Stimulated activated CD4-positive, alpha-beta T cell treated with anti-CD3 and anti-CD28 coated beads, Interleukin-1b, Interleukin-23, amount 100 ng/mL, for 4 hours (primary cell): ENCODE data around the gene C5orf22.
"Not testable (repeated sequence)": the region's sequence is repeated elsewhere in the genome, so short reads cannot be mapped to it uniquely, and the experiment has no call there.

ENCODE experiments used
- DNase-seq, 2 donors: peaks; one replicate each; pipeline ENCODE4 v3.0.0-alpha.2; 2020; ENCODE audit warnings: low read depth in 2 of 2

Gene C5orf22

DNA sequence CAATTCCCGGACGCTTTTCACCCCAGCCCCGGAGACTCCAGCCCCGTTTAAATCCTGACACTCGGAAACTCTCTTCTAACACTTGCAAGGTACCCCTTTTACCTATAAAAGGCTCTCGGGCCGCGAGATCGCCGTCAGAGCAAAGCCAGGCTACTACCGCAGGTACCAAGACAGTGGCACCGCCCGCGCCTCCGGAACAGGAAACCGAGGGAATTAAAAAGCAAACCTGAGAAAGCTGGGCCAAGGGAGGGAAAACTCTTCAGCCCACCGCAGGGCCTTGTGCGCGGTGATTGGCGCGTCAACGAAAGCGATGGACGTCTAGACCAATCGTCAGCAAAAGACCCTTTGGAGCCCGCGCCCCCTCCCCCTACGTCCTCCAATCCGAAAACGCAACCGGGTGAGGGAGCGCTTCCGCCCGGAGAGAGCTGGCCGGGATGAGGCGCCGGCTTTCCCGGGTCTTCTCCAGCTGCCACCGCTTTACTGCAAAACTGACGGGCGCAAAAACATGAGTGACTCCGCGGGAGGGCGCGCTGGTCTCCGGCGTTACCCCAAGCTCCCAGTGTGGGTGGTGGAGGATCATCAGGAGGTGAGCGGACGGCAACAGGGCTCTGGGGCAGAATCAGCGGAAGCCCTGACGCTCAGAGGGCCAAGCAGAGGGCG is at the start of gene C5orf22, which contains the start of gene DROSHA:
C5orf22 (plus strand) TSS at position 414 of the 660 bp plus-strand sequence; CDS start at position 506, 92 bp downstream.
DROSHA (minus strand) TSS at position 206 of the 660 bp plus-strand sequence. CDS start 3,034 bp downstream, outside the sequence.
- DNase-seq, result peak; percentile 84 to 90

DNA sequence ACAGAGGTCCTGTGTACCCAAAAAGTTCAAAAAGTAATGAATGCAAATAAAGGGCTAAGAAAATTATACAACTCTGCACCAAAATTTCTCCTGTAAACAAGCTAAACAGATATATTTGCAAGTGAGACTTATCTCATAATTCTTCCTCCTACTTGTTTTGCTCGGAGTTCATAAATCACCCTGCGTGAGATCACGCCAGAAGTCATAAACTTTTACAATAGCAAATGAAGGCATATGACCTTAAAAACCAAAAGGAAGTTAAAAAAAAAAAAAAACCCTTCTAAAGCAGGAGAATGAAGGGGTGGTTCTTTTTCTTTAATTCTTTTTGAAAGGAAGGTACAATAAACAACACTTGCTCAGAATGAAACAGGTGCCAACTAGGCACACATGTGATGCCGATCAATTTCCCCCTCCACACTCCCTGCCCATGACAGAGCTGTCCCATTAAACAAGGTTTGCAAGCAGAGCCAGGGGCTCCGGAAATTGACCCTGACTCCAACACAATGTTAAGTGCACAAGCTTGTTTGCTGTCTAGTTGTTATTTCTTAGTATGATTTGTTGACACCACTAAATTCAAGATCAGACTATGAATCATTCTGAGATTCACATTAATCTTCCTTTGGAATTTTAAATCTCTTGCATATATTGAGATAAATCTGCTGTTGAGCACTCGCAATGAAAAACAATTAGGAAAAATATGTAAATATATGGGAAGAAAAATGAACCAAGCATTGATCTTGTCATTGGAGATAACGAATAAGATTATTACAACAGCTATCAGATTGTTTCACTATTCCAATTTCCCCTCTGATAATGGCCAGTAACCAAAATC is 46.5 kb upstream of the C5orf22 start:
- no peak for DNase-seq

DNA sequence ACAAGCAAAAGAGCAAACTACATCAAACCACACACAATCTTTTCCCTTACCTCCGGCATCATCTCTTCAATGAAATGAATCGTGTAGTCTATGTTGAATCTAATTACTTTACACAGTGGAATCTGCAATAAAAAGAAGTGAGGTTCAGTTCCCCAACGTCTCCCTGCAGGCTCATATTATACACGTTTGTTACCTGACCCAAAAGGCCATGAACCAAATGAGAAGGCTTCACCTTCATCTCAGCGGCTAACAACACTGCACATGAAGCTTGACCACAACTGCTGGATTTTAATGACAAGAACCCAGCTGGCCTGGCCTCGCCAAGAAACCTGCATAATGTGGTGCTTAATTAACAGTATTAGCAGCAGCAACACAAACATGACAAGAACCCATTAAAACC is 45.7 kb upstream of the C5orf22 start:
- no peak for DNase-seq

DNA sequence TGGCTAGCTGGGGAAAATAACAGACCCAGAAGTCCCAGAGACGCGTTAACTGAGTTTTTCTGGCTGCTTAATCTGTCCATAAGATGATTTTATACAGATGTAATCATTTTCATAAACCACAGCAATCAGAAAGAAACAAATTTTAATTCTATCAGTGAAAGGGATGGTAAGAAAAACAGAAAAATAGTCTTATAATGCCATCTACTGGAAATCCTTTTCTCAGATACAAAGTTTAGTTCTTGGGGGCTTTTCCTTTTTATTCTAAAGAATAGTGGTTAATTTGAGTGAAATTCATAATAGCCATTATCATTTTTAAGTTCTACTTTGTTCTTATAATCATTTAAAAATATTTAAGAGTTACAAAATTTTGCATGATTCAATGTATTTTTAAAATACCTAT is 44.6 kb upstream of the C5orf22 start:
- no peak for DNase-seq

DNA sequence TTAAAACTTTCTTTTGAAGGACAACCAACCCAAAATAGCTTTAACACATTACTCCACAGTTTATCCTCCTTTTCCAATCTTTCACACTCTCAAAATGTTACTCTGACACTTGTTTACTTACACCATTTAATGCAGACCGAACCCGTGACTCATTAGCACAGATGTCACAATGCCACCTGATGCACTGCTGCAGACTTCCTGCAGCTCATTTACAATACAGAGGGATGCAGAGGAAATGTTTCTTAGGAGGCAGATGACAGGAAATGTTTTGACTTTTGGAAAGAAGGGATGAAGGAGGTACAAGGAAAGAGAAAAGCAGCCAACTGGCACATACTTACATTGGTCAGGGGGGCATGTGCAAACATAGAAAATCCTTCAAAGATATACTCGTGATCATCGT is 39.2 kb upstream of the C5orf22 start:
- no peak for DNase-seq

DNA sequence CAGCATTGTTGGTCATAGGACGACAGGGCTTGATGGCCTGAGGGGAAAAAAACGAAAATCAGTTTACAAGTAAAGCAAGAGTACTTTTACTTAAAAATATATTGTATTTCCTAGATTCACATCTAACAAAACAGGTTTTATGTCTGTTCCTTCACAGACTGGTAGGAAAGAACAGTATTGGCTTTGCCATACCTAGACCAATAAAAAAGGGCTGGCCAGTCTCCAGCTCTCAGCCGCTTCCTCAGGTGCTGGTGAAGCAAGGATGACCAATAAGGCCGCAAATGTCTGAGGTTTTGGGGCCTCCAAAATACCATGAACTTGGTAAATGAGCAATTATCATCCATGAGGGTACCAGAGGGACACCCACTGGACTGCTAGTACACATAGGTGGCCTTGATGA is 36.8 kb upstream of the C5orf22 start:
- DNase-seq, result no peak

DNA sequence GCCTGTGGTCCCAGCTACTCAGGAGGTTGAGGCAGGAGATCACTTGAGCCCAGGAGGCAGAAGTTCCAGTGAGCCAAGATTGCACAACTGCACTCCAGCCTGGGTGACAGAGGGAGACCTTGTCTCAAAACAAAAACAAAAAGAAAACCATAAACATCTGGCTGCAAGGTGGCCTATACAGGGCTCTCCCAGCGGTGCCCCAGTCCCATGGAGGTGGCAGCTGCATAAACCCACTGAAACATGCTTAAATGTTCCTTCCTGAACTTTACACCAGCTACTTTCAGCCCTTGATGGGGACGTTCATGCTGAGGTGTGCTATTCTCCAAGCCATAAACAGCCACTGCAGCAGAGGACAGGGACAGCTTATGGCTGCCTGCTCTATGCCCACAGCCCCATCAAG is 35.8 kb upstream of the C5orf22 start:
- DNase-seq, result no peak

DNA sequence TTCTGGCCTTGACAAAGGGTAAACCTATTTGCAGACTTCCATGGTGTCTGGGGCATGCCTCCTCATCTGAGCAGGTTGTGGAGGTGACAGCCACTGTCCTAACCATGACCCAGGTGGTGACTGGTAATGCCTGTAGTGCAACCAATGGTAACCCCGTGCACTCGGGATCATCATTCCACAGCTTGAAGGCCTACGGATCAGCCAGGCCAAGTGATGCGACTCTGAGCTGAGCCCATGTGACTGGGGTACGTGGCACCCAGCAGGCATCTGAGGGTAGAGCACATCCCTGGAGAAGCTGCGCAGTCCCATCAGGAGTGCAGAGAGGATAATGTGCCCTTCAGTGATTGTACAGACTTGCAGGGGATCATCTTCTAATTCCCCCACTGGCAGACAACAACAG is 35.2 kb upstream of the C5orf22 start:
- DNase-seq, result no peak

DNA sequence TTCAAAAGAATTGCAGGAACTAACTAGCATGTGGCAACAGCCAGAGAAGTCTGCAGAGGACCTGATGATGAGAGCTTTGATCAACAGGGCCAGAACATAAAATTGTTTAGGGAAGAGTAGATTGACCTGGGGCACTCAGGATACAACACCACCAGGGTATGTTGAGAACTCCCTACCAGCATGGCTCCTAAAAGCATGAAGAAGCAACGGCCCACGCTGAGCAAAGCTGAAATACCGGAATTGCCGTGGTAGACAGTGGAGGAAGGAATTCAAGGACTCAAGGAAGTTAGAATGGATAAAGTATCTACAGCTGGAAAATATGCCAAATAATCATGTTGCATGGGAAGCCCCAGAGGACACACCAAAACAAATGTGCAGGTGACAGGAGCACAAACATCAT is 31.8 kb upstream of the C5orf22 start:
- no peak for DNase-seq

DNA sequence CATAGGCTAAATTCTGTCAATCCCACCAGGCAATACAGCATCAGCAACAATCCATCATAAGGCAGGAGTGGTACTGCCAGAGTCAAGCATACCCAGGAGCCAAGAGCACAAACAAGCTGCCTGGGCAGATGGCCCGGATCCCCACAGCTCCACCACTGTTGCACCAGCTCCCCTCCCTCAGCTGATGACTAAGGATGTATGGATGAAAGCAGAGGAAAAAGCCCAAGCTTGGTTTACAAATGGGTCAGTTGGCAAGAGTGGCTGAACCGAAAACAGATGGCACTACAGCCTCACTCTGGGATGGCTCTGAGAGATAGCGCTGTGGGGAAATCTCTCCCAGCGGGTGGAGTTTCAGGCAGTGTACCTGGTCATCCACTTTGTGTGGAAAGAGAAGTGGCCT is 29.6 kb upstream of the C5orf22 start:
- DNase-seq, result no peak

DNA sequence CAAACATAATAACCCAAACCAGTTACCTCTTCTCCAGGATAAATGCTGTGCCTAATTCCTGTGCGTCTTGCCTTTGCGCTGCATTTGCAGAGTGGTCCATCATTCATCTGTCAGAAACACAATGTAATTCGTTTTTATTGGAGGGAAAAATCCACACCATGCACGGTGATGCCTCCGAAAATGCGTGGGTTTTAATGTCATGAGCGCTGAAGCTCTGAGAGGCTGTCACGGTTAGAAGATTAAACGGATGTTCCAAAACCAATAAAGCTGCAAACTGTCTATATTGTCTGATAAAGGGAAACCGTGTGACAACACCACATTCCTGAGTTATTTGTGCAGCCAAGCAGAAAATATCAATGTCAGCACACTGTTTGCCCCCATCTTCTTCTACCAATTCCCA is 27.6 kb upstream of the C5orf22 start:
- no peak for DNase-seq

DNA sequence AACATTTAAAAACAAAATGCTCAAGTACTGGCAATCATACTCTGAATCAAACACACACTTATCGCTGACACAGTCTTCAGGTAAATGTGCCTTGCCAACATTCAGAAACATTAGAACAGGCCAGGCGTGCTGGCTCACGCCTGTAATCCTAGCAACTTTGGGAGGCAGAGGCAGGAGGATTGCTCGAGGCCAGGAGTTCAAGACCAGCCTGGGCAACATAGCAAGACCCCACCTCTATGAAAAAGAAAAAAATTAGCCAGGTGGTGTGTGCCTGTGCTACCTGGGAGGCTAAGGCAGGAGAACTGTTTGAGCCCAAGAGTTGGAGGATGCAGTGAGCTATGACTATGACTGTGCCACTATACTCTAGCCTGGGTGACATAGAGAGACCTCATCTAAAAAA is 20.8 kb upstream of the C5orf22 start:
- no peak for DNase-seq

DNA sequence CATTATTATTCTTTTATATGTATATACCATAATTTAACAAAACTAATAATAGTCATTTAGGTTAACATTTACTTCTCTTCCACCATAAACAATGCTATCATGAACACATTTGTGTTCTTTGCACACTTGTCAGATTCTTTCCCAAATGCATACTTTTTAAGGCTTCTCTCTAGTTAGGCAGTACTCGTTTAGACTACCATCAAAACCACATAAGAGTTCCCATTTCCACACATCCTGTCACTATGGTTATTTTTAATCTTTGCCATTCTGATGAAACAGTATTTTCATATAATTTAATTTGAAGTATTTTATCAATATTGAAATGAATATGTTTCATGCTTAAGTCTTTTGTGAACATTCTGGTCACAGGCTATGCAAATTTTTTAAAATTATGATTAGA is 15.3 kb upstream of the C5orf22 start:
- no peak for DNase-seq

DNA sequence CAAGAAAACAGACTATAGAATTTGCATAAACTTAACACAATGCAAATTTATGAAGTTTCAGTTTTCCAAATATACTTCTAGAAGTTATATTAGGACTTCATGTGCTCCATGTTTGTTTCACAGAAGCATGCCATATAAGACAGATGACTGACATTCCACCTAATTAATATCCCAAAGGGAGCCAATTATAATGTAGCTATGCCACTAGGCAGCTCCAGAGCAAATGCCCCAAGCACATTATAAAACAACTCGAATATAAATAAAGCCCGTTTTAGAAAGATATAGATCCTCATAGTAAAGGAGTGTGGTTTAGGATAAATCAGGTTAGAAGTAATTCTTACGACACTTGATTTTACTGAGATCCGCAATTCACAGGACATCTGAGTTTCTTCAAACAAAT is 9.1 kb upstream of the C5orf22 start:
- no peak for DNase-seq

DNA sequence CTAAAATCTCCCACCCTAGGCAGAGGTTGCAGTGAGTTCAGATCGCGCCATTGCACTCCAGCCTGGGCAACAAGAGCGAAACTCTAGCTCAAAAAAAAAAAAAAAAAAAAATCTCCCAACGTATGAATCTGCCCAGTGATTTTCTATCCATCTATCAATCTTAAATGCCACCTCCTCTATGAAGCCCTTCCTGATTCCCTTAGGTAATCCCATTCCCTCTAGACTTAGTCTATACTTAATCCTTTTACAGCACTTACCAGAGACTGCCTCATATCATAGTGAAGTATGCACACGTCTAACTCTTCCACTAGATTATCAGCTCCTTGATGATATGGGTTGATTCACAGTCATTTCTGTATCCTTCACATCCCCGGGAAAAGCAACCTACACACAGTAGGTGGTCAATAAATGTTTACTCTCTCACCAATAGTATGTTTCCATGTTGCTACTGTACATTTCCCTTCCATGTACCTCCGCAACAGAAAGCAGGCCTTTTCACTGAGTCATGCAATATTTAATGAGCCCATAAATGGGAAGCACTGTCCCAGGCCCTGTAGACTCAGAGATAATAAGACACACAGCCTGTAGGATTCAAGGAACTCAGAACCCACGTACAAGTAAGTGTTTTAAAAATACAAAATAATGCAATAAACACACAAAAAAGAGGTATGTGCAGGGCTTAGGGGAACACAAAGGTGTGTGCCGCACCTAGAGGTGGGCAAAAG is 1.4 kb upstream of the C5orf22 start:
- DNase-seq, result no peak

DNA sequence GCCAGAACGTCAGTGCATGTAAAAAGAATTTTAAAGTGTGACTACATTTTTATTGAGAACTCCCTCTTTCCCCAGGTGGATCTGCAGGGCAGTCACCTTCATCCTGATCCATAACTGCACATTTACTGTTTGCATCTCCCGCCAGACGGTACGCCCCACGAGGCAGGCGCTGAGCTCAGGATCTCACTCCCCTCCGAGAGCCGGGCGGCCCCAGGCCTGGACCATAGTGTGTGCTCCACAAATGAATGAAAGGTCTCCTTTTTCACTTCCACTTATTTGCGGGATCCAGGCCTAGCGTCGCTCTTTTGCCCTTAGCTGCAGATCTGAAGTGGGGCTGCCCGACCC is 586 bp upstream of the C5orf22 start:
- no peak for DNase-seq

DNA sequence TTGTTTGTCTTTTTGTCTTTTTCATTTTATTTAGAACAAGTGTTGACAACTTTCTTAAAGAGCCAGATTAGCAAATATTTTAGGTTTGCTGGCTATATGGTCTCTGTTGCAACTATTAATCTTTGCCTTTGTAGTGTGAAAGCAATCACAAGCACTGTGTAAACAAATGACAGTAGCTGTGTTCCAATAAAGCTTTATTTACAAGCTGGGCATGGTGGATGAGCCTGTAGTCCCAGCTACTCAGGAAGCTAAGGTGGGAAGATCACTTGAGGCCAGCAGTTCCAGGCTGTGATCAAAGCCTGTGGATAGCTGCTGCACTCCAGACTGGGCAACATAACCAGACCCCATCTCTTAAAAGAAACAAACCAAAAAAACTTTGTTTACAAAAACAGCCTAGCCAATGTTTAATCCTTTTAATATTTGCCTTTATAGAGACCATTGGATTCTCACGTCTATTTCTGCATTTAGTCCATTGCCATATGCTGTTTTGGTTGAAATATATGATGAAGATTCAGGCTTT is 2.5 kb downstream of the C5orf22 start:
- DNase-seq, result no peak

DNA sequence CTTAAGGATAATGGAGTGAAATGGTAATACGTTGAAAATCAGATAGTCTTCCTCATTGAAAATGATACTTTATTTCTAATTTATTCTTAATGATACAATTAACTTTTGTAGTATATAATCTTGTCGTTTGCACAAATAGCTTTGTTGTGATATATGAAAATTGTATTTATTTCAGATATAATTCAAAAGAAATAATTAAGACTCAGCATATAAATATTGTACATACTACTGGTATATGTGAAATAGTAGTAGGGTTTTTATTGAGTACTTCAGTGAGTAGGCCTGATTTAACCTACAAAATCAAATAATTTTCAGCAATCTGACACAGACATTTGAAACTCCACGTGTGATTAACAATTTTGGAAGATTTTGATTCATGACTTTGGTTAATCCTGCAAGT is 4.8 kb downstream of the C5orf22 start:
- DNase-seq, result no peak

DNA sequence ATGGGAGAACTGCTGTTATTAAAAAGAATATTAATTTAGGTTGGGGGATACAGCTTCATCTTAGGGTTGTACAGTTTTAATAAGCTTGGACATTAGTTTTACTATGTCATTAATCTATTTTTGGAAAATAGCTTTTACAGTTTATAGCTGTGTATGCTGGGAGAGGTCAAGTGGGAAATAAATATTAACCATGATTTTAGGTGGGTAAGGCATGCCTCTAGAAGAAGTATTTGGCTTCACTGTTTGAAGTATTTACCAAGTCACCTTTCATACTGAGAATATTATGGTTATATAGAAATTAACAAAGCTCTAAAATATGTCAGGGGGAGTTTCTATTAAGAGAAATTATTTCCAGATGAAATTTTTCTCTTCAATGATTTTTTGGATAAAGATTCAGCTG is 5.2 kb downstream of the C5orf22 start:
- no peak for DNase-seq

DNA sequence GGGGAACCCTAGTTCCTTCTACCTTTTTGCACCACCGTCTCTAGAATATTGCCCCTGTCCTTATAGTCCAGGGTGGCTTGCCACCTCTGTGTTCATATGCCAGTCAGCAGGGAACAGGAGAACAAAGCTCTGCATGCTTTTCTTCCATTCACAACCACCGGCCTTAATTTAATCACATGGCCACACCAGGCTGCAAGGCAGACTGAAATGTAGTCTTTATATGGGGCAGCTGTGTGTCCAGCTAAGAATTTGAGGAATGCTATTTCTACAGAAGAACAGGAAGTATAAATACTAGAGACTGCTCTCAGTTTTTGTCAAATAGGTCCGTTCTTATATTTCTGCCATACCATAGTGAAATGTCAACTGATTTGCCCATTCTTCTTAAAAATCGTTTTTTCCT is 5.8 kb downstream of the C5orf22 start:
- DNase-seq, result no peak

DNA sequence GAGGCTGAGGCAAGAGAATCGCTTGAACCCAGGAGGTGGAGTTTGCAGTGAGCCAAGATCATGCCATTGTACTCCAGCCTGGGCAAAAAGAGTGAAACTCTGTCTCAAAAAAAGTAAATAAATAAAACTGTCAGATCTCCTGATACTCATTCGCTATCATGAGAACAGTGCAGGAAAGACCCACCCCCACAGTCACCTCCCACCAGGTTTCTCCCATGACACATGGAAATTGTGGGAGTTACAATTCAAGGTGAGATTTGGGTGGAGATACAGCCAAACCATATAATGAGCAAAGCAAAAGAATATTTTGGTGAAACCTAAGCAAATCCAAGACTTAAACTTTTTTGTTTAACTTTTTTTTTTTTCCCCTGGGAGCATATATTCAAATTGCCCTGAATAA is 17.0 kb downstream of the C5orf22 start:
- not testable (repeated sequence) for DNase-seq

DNA sequence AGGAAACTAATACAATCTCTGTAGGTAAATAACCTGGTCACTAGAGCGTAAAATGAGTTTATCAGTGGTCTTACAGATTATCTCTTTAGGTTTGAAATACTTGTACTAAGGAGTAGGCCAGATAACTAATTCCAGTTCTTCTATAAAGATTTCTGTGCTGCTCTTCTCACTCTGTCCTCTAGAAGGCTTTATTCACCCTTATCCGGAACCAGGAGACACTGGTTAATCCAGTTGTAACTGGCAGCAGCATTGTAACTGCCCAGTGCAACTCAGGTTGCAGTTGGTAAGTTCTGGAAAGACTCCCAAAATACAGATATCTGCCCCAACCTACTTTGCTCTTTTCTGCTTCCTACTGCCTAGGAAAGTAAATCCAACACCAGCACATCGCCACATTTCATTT is 19.8 kb downstream of the C5orf22 start:
- DNase-seq, result no peak

DNA sequence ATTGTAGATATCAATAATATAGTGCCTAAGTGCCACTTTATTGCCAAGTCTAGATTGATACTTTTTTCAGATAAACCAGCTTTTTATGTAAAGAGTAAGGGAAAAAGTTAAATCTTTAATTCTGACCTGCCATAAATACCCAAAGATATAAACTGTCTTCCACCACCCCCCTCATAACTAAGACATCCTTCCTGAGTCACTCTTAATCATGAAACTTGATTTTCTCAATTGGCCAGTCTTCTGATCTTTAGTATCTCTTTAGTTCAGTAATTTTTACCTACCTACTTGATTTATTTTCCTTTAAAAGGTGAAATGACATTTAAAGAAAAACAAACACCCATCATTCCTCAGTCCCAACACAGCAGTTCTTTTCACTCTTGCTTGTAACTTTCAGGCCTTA is 21.8 kb downstream of the C5orf22 start:
- DNase-seq, result no peak
